A172 (cell line): ENCODE measurements around the gene MACC1. TPM values are rescaled to one million over a fixed set of nuclear protein-coding genes. Genes with fewer than 3 reads are reported as not detected.

Experiments
- DNase-seq: peaks from one replicate; pipeline ENCODE4 v3.0.0-alpha.2; 2015; ENCODE audit warnings: low spot score
- total RNA-seq: library from RNA; depleted of rRNA; stranded (reverse); fragments of >200 nt; shearing (Covaris generic); gene quantifications from 2 replicates; pipeline ENCODE4 v1.2.3, GENCODE V29; 2014

Gene MACC1
- total RNA-seq, 1 experiment from 2014 or later, result not detected

DNA sequence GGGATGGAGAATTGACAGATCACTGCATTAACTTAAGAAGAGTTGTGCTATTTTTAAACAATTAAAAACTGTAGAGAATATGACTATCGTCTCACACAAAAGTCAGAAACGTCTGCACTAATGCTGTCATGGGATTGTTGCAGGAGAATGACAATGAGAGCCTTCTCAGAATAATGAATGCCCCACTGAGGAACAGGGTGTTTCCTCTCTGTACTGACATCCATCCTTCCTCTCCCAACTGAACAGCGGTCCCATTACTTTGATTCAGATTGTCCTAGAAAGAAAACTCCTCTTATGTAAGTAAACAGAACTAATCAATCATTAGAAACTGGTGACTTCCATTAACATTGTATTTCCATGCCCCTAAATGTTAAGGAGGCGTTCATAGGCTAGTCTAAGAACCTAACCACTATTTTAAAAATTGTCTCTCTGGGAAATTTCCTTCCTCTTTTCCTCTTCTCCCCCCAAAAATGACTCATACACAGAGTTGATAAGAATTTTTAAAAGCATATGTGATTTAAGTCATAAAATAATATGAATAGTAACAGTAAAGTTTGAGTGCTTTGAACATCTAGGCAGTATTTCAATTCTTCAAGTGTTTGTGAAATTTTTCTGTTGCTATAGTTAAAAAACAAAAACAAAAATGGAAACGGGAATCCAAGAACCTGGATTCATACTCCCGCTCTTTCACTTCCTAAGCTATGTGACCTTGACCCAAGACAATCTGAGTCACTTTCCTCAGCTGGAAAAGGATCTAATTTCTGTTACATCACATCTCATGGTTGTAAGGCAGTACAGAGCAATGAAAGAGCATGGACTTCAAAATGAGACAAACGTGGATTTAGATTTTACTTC is 12.7 kb upstream of the MACC1 start:
- peak; percentile 90 for DNase-seq

DNA sequence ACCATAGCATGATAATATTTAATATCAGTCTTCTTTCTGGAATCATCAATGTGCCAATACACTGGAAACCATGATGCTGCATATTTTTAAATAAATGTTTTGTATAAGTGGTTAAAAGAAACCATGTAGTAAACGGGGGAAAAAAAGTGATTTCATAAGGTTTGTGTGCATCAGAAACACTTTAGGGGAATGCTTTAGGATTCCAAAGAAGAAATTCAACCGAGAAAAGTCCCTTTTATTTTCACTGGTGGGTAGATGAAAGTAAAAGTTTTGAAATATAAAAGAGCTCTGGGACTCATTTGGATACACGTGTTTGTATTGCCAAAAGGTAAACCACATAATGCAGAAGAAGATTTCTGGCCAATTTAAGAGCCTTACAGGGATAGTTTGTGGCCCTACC is 11.9 kb upstream of the MACC1 start:
- DNase-seq, result no peak

DNA sequence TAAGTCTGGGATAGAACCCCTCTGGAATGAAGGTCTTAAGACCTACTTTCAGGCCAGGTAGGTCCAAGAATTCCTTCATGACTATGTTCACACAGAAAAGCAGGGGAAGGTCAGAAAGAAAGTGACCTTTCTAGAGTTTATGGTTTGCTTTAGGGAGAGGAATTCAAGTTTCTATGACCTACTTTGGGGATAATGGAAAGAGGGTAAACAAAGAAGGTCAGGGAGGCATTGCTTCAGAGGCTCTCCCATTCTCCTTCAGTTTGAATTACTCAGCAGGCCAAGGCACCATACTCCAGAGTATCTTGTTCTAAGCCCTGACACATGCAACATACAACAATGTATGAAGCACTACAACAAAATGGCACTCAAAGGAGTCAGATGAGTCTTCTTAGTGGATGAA is 11.5 kb upstream of the MACC1 start:
- DNase-seq, result no peak

DNA sequence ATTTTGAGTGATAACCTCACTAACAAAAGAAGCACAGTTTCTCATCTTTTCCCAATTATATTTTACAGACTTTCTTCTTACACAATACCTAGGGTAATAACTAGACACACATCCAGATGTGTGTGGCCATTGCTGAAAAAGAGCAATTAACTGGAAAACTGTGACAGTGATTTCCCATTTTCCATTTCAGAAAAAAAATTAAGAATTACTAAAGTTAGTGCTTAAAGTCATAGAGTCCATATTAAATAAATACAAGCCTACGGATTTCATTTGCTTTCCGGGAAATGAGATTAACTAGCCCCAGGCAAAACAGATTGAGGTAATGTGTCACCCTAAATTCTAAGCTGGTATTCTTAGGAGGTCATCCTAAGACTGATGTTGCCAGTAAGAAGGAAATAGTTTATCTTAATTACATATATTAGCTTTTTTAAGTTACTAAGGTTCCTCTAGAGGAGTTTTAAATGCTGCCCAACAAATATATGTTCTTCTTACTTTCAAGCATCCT is 10.2 kb upstream of the MACC1 start:
- no peak for DNase-seq

GRCh38 chr7:20226860-20227259 is 9.7 kb upstream of the MACC1 start:
- DNase-seq, result no peak

GRCh38 chr7:20225384-20225783 is 8.2 kb upstream of the MACC1 start:
- no peak for DNase-seq

GRCh38 chr7:20224025-20224424 is 6.8 kb upstream of the MACC1 start:
- DNase-seq, result no peak

DNA sequence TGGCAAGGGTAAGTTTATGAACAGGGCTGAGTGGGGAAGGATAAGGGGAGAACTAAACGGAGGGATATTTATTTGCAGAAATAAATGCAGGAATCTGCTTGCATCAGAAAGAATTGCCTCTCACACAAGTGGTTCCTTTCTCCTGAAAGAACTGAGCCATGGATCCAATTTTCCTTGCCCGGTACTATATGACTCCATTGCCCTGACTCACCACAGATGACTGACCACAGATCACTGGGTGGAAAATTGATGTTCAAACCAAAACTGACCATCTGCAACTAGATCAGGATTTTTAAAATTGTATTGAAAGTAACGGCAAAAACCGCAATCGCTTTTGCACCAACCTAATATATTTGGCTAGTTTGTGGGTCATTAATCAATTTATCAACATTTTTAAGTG is 6.2 kb upstream of the MACC1 start:
- peak; percentile 36 for DNase-seq

- DNase-seq, result no peak
Observed at GRCh38 chr7:20222219-20222828, 5.1 kb upstream of the MACC1 start.

DNA sequence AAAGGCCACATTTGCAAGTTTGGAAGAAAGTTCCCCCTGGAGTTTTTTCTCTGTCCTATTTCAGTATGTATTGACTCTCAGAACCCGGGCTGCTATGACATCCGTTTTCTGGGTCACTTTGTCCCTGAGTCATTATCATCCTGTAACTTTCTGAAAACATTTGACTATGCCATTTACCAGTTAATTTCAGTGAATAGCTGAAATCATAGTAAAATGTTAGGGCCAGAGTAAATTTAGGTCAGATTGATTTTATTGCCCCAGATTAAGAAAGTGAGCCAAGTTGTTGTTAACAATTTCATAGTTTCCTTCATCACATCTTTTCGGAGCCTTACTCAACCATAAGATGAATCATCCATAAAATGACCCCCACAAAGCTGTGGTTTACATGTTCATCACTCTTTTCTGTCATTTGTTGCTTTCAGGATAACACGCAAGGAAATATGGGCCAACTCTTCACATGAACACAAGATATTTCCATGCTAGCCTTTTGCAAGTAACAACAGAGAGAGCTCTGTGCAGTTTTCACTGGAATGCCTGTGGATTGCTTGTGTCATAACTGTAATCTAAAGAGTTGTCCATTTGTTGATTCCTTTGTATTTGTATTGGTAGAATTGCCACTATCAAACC is 3.9 kb upstream of the MACC1 start:
- DNase-seq, result peak; percentile 78

- DNase-seq, result no peak
Observed at GRCh38 chr7:20220293-20220761, 3.1 kb upstream of the MACC1 start.

- DNase-seq, result peak; percentile 97
Observed at GRCh38 chr7:20219446-20220292, 2.5 kb upstream of the MACC1 start.

- DNase-seq, result no peak
Observed at GRCh38 chr7:20219062-20219445, 1.9 kb upstream of the MACC1 start.

DNA sequence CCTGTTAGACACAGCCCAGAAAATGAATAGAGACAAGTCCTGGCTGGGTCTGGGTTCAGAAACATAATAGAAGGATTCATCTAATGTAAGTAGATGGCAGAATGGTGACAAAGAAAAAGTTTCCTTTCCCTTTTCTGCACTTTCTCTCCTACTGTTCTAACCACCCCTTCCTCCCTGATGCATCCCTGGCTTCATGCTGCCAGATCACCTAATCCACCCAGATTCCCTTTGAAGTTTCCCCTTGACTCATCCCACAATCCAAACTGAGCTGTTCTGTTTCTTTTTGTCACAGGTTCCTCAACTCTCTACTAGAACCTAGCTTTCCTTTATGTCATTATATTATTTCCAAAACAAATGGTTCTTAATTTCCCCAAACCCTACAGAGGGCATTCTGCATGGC is 1.1 kb upstream of the MACC1 start:
- DNase-seq, result peak; percentile 15

DNA sequence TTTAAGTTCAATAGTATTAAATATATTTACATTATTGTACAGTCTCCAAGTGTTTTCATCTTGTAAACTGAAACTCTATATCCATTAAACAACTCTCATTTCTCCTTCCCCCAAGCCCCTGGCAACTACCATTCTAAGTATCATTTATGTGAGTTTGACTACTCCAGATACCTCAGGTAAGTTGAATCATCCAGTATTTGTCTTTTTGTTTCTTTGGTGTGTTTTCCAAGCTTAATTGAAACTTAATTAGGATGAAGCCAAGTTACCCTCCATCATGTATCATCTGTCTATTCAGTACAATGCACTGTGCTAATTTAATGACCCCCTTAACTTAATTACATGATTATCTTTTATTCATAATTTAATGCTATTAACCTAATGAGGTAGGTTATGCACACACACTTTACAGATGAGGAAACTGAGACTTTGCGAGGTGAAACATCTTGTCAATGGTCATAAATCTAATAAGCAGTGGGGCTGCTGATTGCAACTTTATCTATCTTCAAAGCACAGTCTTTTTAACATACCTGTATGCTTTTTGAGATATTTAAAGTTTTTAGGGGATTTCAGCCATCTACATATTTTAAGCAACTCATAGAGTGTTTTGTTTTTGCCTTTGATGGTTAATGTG is 663 bp downstream of the MACC1 start:
- no peak for DNase-seq

- peak; percentile 38 for DNase-seq
Observed at GRCh38 chr7:20214921-20215669, 2.1 kb downstream of the MACC1 start.

GRCh38 chr7:20214132-20214531 is 3.1 kb downstream of the MACC1 start:
- DNase-seq, result no peak

- DNase-seq, result no peak
Observed at GRCh38 chr7:20213378-20213777, 3.8 kb downstream of the MACC1 start.

- no peak for DNase-seq
Observed at GRCh38 chr7:20211376-20211775, 5.8 kb downstream of the MACC1 start.

DNA sequence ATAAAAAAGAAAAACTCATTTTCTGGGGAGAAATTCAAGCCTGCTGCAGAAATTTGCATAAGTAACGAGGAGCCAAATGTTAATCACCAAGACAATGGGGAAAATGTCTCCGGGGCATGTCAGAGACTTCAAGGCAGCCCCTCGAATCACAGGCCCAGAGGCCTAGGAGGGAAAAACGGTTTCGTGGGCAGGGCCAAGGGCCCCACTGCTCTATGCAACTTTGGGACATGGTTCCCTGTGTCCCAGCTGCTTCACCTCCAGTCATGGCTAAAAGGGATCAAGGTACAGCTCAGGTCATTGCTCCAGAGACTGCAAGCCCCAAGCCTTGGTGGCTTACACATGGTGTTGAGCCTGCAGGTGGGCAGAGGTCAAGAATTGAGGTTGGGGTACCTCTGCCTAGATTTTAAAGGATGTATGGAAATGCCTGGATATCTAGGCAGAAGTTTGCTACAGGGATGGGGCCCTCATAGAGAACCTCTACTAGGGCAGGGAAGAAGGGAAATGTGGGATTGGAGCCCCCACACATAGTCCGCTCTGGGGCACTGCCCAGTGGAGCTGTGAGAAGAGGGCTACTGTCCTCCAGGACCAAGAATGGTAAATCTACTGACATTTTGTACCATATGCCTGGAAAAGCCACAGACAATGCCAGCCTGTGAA is 8.4 kb downstream of the MACC1 start:
- no peak for DNase-seq
